Stomach (tissue), 4 donors: ENCODE data around the gene COQ8B.

Source experiments
- CTCF ChIP-seq, 7 experiments: fragments of 450-650 bp in 4 of 7; fragments of 200-600 bp in 3 of 7; sonication (generic) in 3 of 7; IDR thresholded peaks; one replicate each; pipeline ENCODE4 v1.5.1; 2016 to 2019; ENCODE audit warnings: antibody characterized with exemption in 7 of 7, control low read depth in 2 of 7, mild to moderate bottlenecking in 1 of 7
- EP300 ChIP-seq: sonication (generic); formaldehyde crosslinking; IDR thresholded peaks from one replicate; pipeline ENCODE4 v1.6.1; 2017; ENCODE audit warnings: antibody characterized with exemption
- POLR2A ChIP-seq, 4 donors: fragments of 450-650 bp; IDR thresholded peaks; one replicate each; pipeline ENCODE4 v1.6.1; 2016; ENCODE audit warnings: antibody characterized with exemption in 4 of 4, control low read depth in 2 of 4, mild to moderate bottlenecking in 1 of 4, moderate library complexity in 1 of 4
- POLR2AphosphoS5 ChIP-seq, 3 donors: sonication (generic); formaldehyde crosslinking; IDR thresholded peaks; one replicate each; pipeline ENCODE4 v1.6.1; 2016; ENCODE audit warnings: antibody characterized with exemption in 3 of 3

- TF ChIP-seq CTCF (IDR thresholded peaks at IDR 0.05) (no peak), POLR2A (IDR thresholded peaks at IDR 0.05) (no peak), EP300 (no peak), POLR2AphosphoS5 (IDR thresholded peaks at IDR 0.05) (no peak)
These were observed 28.7 kb upstream of the COQ8B start for GRCh38 chr19:40745402-40745780.
